B cell (primary cell): ENCODE data around the gene MAMLD1. TPM values are rescaled to one million over a fixed set of nuclear protein-coding genes. Genes with fewer than 3 reads are reported as not detected.

Source experiments
- ATAC-seq: fragments of 200-7000 bp; cut with Tn5 transposase; one replicate; pipeline ENCODE4 v1.10.0; 2021; ENCODE audit warnings: low read depth, mild to moderate bottlenecking, moderate number of reproducible peaks, moderate library complexity
- CTCF ChIA-PET: fragments of 350-600 bp; sonication (Branson Sonifier 250); formaldehyde crosslinking; loops from one replicate; lab custom pipeline; 2021; ENCODE audit warnings: antibody characterized with exemption, inconsistent platforms; lab: Charles Lee
- POLR2A ChIA-PET: fragments of 350-600 bp; sonication (Branson Sonifier 250); formaldehyde crosslinking; loops from one replicate; lab custom pipeline; 2021; ENCODE audit warnings: antibody characterized with exemption; lab: Charles Lee
- DNase-seq: peaks from one replicate; pipeline ENCODE4 v3.0.0; 2013
- H2AFZ ChIP-seq: 2 replicates; pipeline ENCODE4 v1.6.1; 2012; ENCODE audit warnings: mild to moderate bottlenecking, low read depth, low read length; ENCODE audit not compliant: insufficient read depth, poor library complexity, severe bottlenecking
- H3K27ac ChIP-seq, 2 donors: 1 replicate in 1 of 2; 2 replicates in 1 of 2; pipeline ENCODE4 v1.5.1; 2012 to 2013; ENCODE audit warnings: low read length in 2 of 2, mild to moderate bottlenecking in 2 of 2, moderate library complexity in 1 of 2
- H3K27me3 ChIP-seq, 4 experiments: fragments of 200-600 bp in 1 of 4; sonication (generic) in 1 of 4; replicated peaks in 1 of 4; 1 replicate in 2 of 4; 2 replicates in 2 of 4; pipeline versions ENCODE4 v1.6.1 to v1.7.0; 2013 to 2016; ENCODE audit warnings: low read length in 3 of 4, mild to moderate bottlenecking in 2 of 4, mixed read lengths in 1 of 4, moderate library complexity in 1 of 4; ENCODE audit not compliant: insufficient read depth in 4 of 4, control insufficient read depth in 3 of 4; ENCODE audit errors: control extremely low read depth in 1 of 4
- H3K36me3 ChIP-seq, 2 experiments: replicated peaks in 1 of 2; 1 replicate in 1 of 2; 2 replicates in 1 of 2; pipeline versions ENCODE4 v1.6.1 to v1.7.1; 2013; ENCODE audit warnings: low read length in 1 of 2; ENCODE audit not compliant: insufficient read depth in 2 of 2, control insufficient read depth in 1 of 2; ENCODE audit errors: control extremely low read depth in 1 of 2, extremely low read depth in 1 of 2
- H3K4me1 ChIP-seq, 2 donors: fragments of 200-600 bp in 1 of 2; sonication (generic) in 1 of 2; 1 replicate in 1 of 2; 2 replicates in 1 of 2; pipeline versions ENCODE4 v1.5.1 to v1.6.1; 2013 to 2017; ENCODE audit warnings: low read length in 2 of 2; ENCODE audit not compliant: control insufficient read depth in 2 of 2, insufficient read depth in 2 of 2
- H3K4me2 ChIP-seq: replicated peaks from 2 replicates; pipeline ENCODE3; 2012; ENCODE audit warnings: mild to moderate bottlenecking, low read depth, low read length; ENCODE audit not compliant: poor library complexity, severe bottlenecking
- H3K4me3 ChIP-seq, 5 experiments: fragments of 200-600 bp in 1 of 5; sonication (generic) in 1 of 5; 1 replicate in 3 of 5; 2 replicates in 2 of 5; pipeline versions ENCODE4 v1.5.1 to v1.7.0; 2011 to 2016; ENCODE audit warnings: low read length in 4 of 5, mild to moderate bottlenecking in 4 of 5, low read depth in 2 of 5, control low read depth in 1 of 5, moderate library complexity in 1 of 5; ENCODE audit not compliant: insufficient read depth in 1 of 5; ENCODE audit errors: control extremely low read depth in 1 of 5, extremely low read depth in 1 of 5
- H3K79me2 ChIP-seq: fragments of 200-600 bp; sonication (generic); one replicate; pipeline ENCODE4 v1.6.0; 2016; ENCODE audit warnings: low read length; ENCODE audit not compliant: control insufficient read depth, insufficient read depth
- H3K9ac ChIP-seq: fragments of 200-600 bp; sonication (generic); 2 replicates; pipeline ENCODE4 v1.6.1; 2017; ENCODE audit warnings: mild to moderate bottlenecking, low read length, moderate library complexity
- H3K9me3 ChIP-seq, 3 donors: one replicate each; pipeline versions ENCODE4 v1.6.1 to v1.7.1; 2013; ENCODE audit warnings: low read length in 2 of 3; ENCODE audit not compliant: control insufficient read depth in 2 of 3, insufficient read depth in 1 of 3; ENCODE audit errors: control extremely low read depth in 1 of 3
- H4K20me1 ChIP-seq: 2 replicates; pipeline ENCODE4 v1.6.0; 2012; ENCODE audit warnings: mild to moderate bottlenecking, low read length; ENCODE audit not compliant: insufficient read depth, control insufficient read depth, poor library complexity, severe bottlenecking
- H3K27ac Mint-ChIP-seq: one replicate; pipeline ENCODE4 v1.8.0; 2021; ENCODE audit warnings: mixed read lengths
- H3K27me3 Mint-ChIP-seq: one replicate; pipeline ENCODE4 v1.8.0; 2021; ENCODE audit warnings: mixed read lengths
- H3K4me1 Mint-ChIP-seq: one replicate; pipeline ENCODE4 v1.8.0; 2021; ENCODE audit warnings: mixed read lengths
- H3K4me3 Mint-ChIP-seq: one replicate; pipeline ENCODE4 v1.8.0; 2021; ENCODE audit warnings: mixed read lengths
- H3K9me3 Mint-ChIP-seq: one replicate; pipeline ENCODE4 v1.8.0; 2022; ENCODE audit warnings: mixed read lengths; ENCODE audit not compliant: insufficient read depth
- EZH2 ChIP-seq: IDR thresholded peaks from 2 replicates; pipeline ENCODE4 v1.6.1; 2012; ENCODE audit warnings: borderline replicate concordance, low read depth, mild to moderate bottlenecking, moderate library complexity, low read length; ENCODE audit not compliant: insufficient read depth, poor library complexity, severe bottlenecking
- WGBS: methylation state at CpG from one replicate; pipeline ENCODE4 v1.1.5; 2013; ENCODE audit warnings: missing lambda C conversion rate; ENCODE audit not compliant: insufficient coverage; 5-methylcytosine and 5-hydroxymethylcytosine counted together
- intact Hi-C: fragments of 100-400 bp; cut with micrococcal nuclease; formaldehyde crosslinking; loops from one replicate; pipeline ENCODE4 v1.10.0; 2022
- polyA plus RNA-seq: library from polyadenylated mRNA; depleted of rRNA; stranded (reverse); fragments of >200 nt; gene quantifications from 2 replicates; pipeline ENCODE4 v1.2.3, GENCODE V29; 2012
- total RNA-seq, 2 donors: library from RNA; stranded (reverse); fragments of 120-200 nt in 1 of 2; gene quantifications; 1 replicate in 1 of 2; 2 replicates in 1 of 2; pipeline versions ENCODE4 v1.2.3 to v1.2.4, GENCODE V29; 2013 to 2022
- TF ChIP-seq, protein P1 (sequence below): fragments of 200-600 bp; IDR thresholded peaks from one replicate; pipeline ENCODE4 v1.8.0; 2022; ENCODE audit warnings: antibody characterized with exemption, mild to moderate bottlenecking

The MAMLD1 gene
- total and polyA plus RNA-seq, 2 donors (not counting 1 experiment from before 2014, with no cell fraction given), result 1.4 to 1.9 TPM

DNA sequence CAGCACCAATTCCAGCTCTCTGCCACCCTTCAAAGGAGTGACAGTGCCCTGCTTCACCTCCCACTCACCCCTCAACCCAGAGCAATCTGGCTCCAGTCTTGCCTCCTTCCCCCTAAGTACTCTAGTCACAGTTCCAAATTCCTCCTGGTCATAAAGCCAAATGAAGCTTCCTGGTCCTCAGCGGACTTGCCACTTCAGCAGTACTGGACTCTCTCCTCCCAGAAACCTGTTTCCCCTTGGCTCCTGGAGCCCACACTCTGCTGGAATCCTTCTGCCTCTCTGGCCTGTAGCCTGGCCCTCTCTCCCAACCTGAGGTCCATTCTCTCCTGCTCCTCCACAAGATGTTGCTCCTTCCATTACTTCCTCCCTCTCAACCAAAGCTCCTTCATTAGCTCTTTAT is 152.7 kb downstream of the MAMLD1 start:
- WGBS, result 100% methylated on average over 1 of the region's 1 CpG
- CTCF ChIA-PET, result no interaction called here

DNA sequence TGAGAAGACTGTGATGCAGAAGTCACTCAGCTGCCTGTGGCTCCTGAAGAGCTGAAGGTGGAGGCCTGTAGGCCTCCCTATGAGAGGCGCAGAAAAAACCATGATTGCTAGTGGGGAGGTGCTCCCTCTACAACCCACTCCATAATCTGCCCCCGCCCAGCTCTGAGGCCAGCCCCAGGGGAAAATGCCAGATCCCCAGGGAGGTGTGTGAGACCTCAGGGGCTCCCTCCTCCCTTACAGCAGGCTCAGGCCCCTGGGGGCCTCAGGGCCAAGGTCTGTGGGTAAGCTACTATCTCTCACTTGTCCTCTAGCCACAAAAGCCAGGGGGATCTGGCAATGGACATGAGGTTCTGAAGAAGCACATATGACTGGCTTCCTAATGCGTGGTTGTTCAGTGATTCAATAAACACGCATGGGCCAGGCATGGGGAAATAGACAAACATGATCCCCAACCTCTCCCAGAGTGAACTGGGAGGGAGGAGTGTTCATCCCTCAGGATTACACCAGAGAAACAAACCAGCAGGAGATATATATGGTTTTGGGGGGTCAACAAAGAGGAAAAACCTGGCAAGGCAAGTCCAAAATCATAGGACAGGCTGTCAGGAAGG is 154.3 kb downstream of the MAMLD1 start:
- H3K27me3 Mint-ChIP-seq, result peaks cover 7% of the 10 kb centered on the region
- no peaks in the 10 kb centered on the region for H3K4me1 ChIP-seq
- DNase-seq (no peak), ATAC-seq (no peak)
- CTCF ChIA-PET, result no interaction called here
- no peaks in the 10 kb centered on the region for H3K4me1 Mint-ChIP-seq
- no peak overlapping the region for H2AFZ ChIP-seq
- H3K79me2 ChIP-seq, result no peaks in the 10 kb centered on the region
- H3K9me3 ChIP-seq, result no peaks in the 10 kb centered on the region
- no peak overlapping the region for H3K4me2 ChIP-seq
- H3K27ac ChIP-seq, result no peak overlapping the region
- H3K9ac ChIP-seq, result no peak overlapping the region
- TF ChIP-seq, protein P1, sequence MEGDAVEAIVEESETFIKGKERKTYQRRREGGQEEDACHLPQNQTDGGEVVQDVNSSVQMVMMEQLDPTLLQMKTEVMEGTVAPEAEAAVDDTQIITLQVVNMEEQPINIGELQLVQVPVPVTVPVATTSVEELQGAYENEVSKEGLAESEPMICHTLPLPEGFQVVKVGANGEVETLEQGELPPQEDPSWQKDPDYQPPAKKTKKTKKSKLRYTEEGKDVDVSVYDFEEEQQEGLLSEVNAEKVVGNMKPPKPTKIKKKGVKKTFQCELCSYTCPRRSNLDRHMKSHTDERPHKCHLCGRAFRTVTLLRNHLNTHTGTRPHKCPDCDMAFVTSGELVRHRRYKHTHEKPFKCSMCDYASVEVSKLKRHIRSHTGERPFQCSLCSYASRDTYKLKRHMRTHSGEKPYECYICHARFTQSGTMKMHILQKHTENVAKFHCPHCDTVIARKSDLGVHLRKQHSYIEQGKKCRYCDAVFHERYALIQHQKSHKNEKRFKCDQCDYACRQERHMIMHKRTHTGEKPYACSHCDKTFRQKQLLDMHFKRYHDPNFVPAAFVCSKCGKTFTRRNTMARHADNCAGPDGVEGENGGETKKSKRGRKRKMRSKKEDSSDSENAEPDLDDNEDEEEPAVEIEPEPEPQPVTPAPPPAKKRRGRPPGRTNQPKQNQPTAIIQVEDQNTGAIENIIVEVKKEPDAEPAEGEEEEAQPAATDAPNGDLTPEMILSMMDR, result no peak
- TF ChIP-seq EZH2, result no peak
- no peak overlapping the region for H3K4me3 ChIP-seq
- no peaks in the 10 kb centered on the region for H4K20me1 ChIP-seq
- intact Hi-C loops, result no loop called here
- no peak overlapping the region for H3K27ac Mint-ChIP-seq
- no peaks in the 10 kb centered on the region for H3K27me3 ChIP-seq
- no CpG with 5 or more reads among the region's 4 CpGs for WGBS
- H3K36me3 ChIP-seq, result no peaks in the 10 kb centered on the region
- POLR2A ChIA-PET, result no interaction called here
- no peak overlapping the region for H3K4me3 Mint-ChIP-seq
- H3K9me3 Mint-ChIP-seq, result no peaks in the 10 kb centered on the region

More for the DNA sequence above, 152.7 kb downstream of the MAMLD1 start:
- H3K27me3 ChIP-seq, result no peaks in the 10 kb centered on the region
- DNase-seq, result no peak
- intact Hi-C loops, result no loop called here
- no peaks in the 10 kb centered on the region for H3K9me3 Mint-ChIP-seq
- no peak overlapping the region for H2AFZ ChIP-seq
- no peaks in the 10 kb centered on the region for H3K79me2 ChIP-seq
- H3K36me3 ChIP-seq, result no peaks in the 10 kb centered on the region
- H4K20me1 ChIP-seq, result no peaks in the 10 kb centered on the region
- H3K4me3 ChIP-seq, result no peak overlapping the region
- H3K4me1 ChIP-seq, result no peaks in the 10 kb centered on the region
- peaks cover 7% of the 10 kb centered on the region for H3K27me3 Mint-ChIP-seq
- H3K4me1 Mint-ChIP-seq, result no peaks in the 10 kb centered on the region
- H3K27ac ChIP-seq, result no peak overlapping the region
- H3K4me2 ChIP-seq, result no peak overlapping the region
- no peaks in the 10 kb centered on the region for H3K9me3 ChIP-seq
- no peak overlapping the region for H3K9ac ChIP-seq
- no peak for TF ChIP-seq EZH2
- TF ChIP-seq, protein P1, result no peak
- H3K4me3 Mint-ChIP-seq, result no peak overlapping the region
- ATAC-seq, result no peak
- POLR2A ChIA-PET, result no interaction called here
- H3K27ac Mint-ChIP-seq, result no peak overlapping the region
